Cardiac muscle cell (in vitro differentiated cells and primary cell): Measurements from ENCODE around the gene DDX5. TPM values are rescaled to one million over a fixed set of nuclear protein-coding genes. Genes with fewer than 3 reads are reported as not detected.

Experiments
- DNase-seq, 2 donors: peaks; one replicate each; pipeline versions ENCODE4 v3.0.0 to v3.0.0-alpha.2; 2010 to 2017; ENCODE audit warnings: low read depth in 1 of 2, low spot score in 1 of 2
- H3K27ac ChIP-seq: fragments of 200-600 bp; sonication (generic); 2 replicates; pipeline ENCODE4 v1.5.1; 2016
- H3K27me3 ChIP-seq: fragments of 200-600 bp; sonication (generic); 2 replicates; pipeline ENCODE4 v1.6.0; 2016; ENCODE audit warnings: control low read depth
- H3K36me3 ChIP-seq: fragments of 200-600 bp; sonication (generic); 2 replicates; pipeline ENCODE4 v1.5.1; 2016; ENCODE audit warnings: control low read depth
- H3K4me1 ChIP-seq: fragments of 200-600 bp; sonication (generic); 2 replicates; pipeline ENCODE4 v1.8.1; 2017; ENCODE audit warnings: low read depth, mild to moderate bottlenecking, mixed run types
- H3K4me3 ChIP-seq: fragments of 200-600 bp; sonication (generic); 2 replicates; pipeline ENCODE4 v1.5.1; 2016; ENCODE audit warnings: mild to moderate bottlenecking
- H3K9me3 ChIP-seq: fragments of 200-600 bp; sonication (generic); 2 replicates; pipeline ENCODE4 v1.5.1; 2017; ENCODE audit warnings: low read depth, mild to moderate bottlenecking, control low read depth
- CTCF ChIP-seq: IDR thresholded peaks from 2 replicates; pipeline ENCODE4 v1.5.1; 2012; ENCODE audit warnings: low read depth, mild to moderate bottlenecking, low read length
- polyA plus RNA-seq: library from polyadenylated mRNA; unstranded; fragments of >200 nt; fragmentation: Nextera tagmentation; extraction: Ambion mirVana; gene quantifications from 2 replicates; pipeline ENCODE4 v1.2.1, GENCODE V29; 2016
- total RNA-seq: library from RNA; depleted of rRNA; stranded (reverse); fragments of >200 nt; gene quantifications from 2 replicates; pipeline ENCODE4 v1.2.3, GENCODE V29; 2016

The DDX5 gene
- total RNA-seq (726 and 1,000 TPM in 2 replicates), polyA plus RNA-seq (591 and 639 TPM in 2 replicates)

GRCh38 chr17:64506201-64506575 is at the start of gene DDX5:
Gene DDX5, minus strand, starts transcription at chr17:64506289. Its CDS starts 170 bp downstream, at chr17:64506119.
- peak within 1 kb of the TSS; percentile 99 for H3K27ac ChIP-seq
- peaks cover 14% of the 10 kb centered on the region for H3K4me1 ChIP-seq
- no peak for TF ChIP-seq CTCF
- H3K36me3 ChIP-seq: peaks cover 41% of the 10 kb centered on the region
- no peaks in the 10 kb centered on the region for H3K9me3 ChIP-seq
- H3K4me3 ChIP-seq: peak within 1 kb of the TSS; percentile 96
- no peaks in the 10 kb centered on the region for H3K27me3 ChIP-seq
- peak; percentile 97 to 98 for DNase-seq

GRCh38 chr17:64555281-64555680 is 49.2 kb upstream of the DDX5 start:
- Histone ChIP-seq H3K4me3 (no peak overlapping the region), H3K4me1 (no peaks in the 10 kb centered on the region), H3K27ac (no peak overlapping the region), H3K36me3 (peaks cover 47% of the 10 kb centered on the region), H3K9me3 (no peaks in the 10 kb centered on the region), H3K27me3 (no peaks in the 10 kb centered on the region)
- no peak for DNase-seq
- no peak for TF ChIP-seq CTCF

GRCh38 chr17:64554028-64554637 is 48.0 kb upstream of the DDX5 start:
- no peak overlapping the region for H3K4me3 ChIP-seq
- no peaks in the 10 kb centered on the region for H3K9me3 ChIP-seq
- no peak overlapping the region for H3K27ac ChIP-seq
- TF ChIP-seq CTCF: no peak
- no peaks in the 10 kb centered on the region for H3K4me1 ChIP-seq
- peaks cover 48% of the 10 kb centered on the region for H3K36me3 ChIP-seq
- DNase-seq: no peak
- H3K27me3 ChIP-seq: no peaks in the 10 kb centered on the region

- no peaks in the 10 kb centered on the region for H3K27me3 ChIP-seq
- no peak overlapping the region for H3K4me3 ChIP-seq
- DNase-seq: no peak
- H3K4me1 ChIP-seq: peaks cover 8% of the 10 kb centered on the region
- no peak for TF ChIP-seq CTCF
- no peaks in the 10 kb centered on the region for H3K9me3 ChIP-seq
- H3K36me3 ChIP-seq: peaks cover 45% of the 10 kb centered on the region
- H3K27ac ChIP-seq: no peak overlapping the region
Measured at GRCh38 chr17:64551461-64551860, 45.4 kb upstream of the DDX5 start.

- no peak for TF ChIP-seq CTCF
- Histone ChIP-seq H3K4me3 (no peak overlapping the region), H3K9me3 (no peaks in the 10 kb centered on the region), H3K4me1 (peaks cover 8% of the 10 kb centered on the region), H3K27me3 (no peaks in the 10 kb centered on the region), H3K27ac (peak overlapping the region; percentile 59), H3K36me3 (peaks cover 28% of the 10 kb centered on the region)
- DNase-seq: peak in 1 of 2 donors; percentile 37
Measured at GRCh38 chr17:64547319-64547718, 41.2 kb upstream of the DDX5 start.
